Subcutaneous adipose tissue (tissue), 4 donors: ENCODE measurements around the gene ERICH4. TPM values are rescaled to one million over a fixed set of nuclear protein-coding genes. Genes with fewer than 3 reads are reported as not detected.

Source experiments
- total RNA-seq, 4 donors: library from RNA; depleted of rRNA; stranded (reverse); fragments of >200 nt; gene quantifications; one replicate each; pipeline ENCODE4 v1.1.0, GENCODE V29; 2016
- TF ChIP-seq, protein P1 (sequence below): fragments of 450-650 bp; IDR thresholded peaks from one replicate; pipeline ENCODE4 v1.5.1; 2016; ENCODE audit warnings: low read depth, mild to moderate bottlenecking, control low read depth, antibody characterized with exemption, moderate library complexity

The ERICH4 gene
- total RNA-seq, 4 donors from 2014 or later, result not detected

GRCh38 chr19:41409288-41409687 is 33.7 kb upstream of the ERICH4 start:
- TF ChIP-seq, protein P1, sequence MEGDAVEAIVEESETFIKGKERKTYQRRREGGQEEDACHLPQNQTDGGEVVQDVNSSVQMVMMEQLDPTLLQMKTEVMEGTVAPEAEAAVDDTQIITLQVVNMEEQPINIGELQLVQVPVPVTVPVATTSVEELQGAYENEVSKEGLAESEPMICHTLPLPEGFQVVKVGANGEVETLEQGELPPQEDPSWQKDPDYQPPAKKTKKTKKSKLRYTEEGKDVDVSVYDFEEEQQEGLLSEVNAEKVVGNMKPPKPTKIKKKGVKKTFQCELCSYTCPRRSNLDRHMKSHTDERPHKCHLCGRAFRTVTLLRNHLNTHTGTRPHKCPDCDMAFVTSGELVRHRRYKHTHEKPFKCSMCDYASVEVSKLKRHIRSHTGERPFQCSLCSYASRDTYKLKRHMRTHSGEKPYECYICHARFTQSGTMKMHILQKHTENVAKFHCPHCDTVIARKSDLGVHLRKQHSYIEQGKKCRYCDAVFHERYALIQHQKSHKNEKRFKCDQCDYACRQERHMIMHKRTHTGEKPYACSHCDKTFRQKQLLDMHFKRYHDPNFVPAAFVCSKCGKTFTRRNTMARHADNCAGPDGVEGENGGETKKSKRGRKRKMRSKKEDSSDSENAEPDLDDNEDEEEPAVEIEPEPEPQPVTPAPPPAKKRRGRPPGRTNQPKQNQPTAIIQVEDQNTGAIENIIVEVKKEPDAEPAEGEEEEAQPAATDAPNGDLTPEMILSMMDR, result no peak

GRCh38 chr19:41410336-41411054 is 32.5 kb upstream of the ERICH4 start:
- TF ChIP-seq, protein P1, result no peak

GRCh38 chr19:41411100-41411967 is 31.6 kb upstream of the ERICH4 start:
- TF ChIP-seq, protein P1, result no peak

- TF ChIP-seq, protein P1, result no peak
These were observed 31.0 kb upstream of the ERICH4 start for GRCh38 chr19:41411968-41412265.

DNA sequence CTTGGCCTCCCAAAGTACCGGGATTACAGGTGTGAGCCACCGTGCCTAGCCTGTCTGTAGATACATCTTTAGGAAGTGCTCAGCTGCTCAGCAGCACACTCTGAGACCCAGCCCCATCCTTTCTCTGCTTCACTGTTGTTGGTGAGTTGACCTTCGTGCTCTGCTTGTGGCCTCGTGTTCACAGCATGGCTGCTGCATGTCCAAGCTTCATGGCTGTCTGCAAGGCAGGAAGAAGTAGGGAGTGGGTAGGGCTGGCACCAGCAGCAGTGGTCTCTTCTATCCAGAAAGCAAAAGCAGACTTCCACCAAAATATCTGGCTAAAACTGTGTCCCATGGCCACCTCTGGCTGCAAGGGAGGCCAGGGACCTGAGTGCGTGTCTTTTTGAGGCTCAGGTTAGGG is 30.0 kb upstream of the ERICH4 start:
- TF ChIP-seq, protein P1, result no peak

DNA sequence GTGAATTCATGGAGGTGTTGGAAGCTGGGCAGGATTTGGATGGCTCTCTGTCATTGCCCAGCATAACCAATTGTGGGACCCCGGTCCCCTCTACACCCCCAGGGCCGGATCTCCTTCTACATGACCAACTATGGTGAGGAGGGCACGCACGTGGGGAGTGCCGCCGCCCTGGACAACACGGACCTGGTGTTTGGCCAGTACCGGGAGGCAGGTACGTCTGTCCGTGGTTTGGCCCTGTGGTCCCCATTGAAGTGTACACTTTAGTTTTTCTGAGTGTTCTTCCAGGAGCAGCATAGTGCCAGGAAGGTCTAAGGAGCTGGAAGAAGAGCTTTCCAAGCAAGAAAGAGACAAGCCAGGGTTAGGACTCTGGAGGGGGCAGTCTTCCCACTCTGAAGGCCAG is 29.0 kb upstream of the ERICH4 start:
- TF ChIP-seq, protein P1, result no peak

GRCh38 chr19:41414461-41414860 is 28.5 kb upstream of the ERICH4 start:
- TF ChIP-seq, protein P1, result no peak
